Skeletal muscle tissue (tissue), 5 donors: ENCODE measurements around the gene PPP1R8. TPM values are rescaled to one million over a fixed set of nuclear protein-coding genes. Genes with fewer than 3 reads are reported as not detected.
A peak's percentile ranks its signal among the peaks of the same experiment; 100 is the strongest.

ENCODE experiments used
- H3K27ac ChIP-seq: one replicate; pipeline ENCODE4 v1.7.0; 2013; ENCODE audit warnings: mild to moderate bottlenecking, low read depth, low read length, inconsistent platforms
- H3K27me3 ChIP-seq, 3 donors: one replicate each; pipeline ENCODE4 v1.7.0; 2013; ENCODE audit warnings: low read length in 3 of 3; ENCODE audit not compliant: control insufficient read depth in 3 of 3, insufficient read depth in 3 of 3
- H3K36me3 ChIP-seq, 3 donors: one replicate each; pipeline ENCODE4 v1.7.0; 2013; ENCODE audit warnings: low read length in 3 of 3; ENCODE audit not compliant: control insufficient read depth in 3 of 3, insufficient read depth in 3 of 3
- H3K4me1 ChIP-seq, 3 donors: one replicate each; pipeline ENCODE4 v1.7.0; 2013; ENCODE audit warnings: low read length in 3 of 3, mild to moderate bottlenecking in 3 of 3; ENCODE audit not compliant: control insufficient read depth in 3 of 3, insufficient read depth in 3 of 3
- H3K4me3 ChIP-seq, 3 donors: one replicate each; pipeline ENCODE4 v1.7.0; 2013; ENCODE audit warnings: low read length in 3 of 3
- H3K9ac ChIP-seq, 3 donors: one replicate each; pipeline ENCODE4 v1.7.0; 2013; ENCODE audit warnings: low read length in 3 of 3, mild to moderate bottlenecking in 3 of 3, moderate library complexity in 2 of 3, low read depth in 1 of 3
- H3K9me3 ChIP-seq, 3 donors: one replicate each; pipeline ENCODE4 v1.7.0; 2013; ENCODE audit warnings: low read length in 3 of 3; ENCODE audit not compliant: control insufficient read depth in 3 of 3
- small RNA-seq: library from RNA; depleted of rRNA; stranded (forward); fragments of <200 nt; gene quantifications from one replicate; pipeline ENCODE3, GENCODE V24; 2014
- total RNA-seq: library from RNA; depleted of rRNA; stranded (reverse); fragments of >200 nt; gene quantifications from one replicate; pipeline ENCODE4 v1.2.3, GENCODE V29; 2014
- donor health status: Osteomylitis.

Gene PPP1R8
- total RNA-seq, 1 donor from 2014 or later: 42.3 TPM

GRCh38 chr1:27886744-27887143 lies 56.2 kb downstream of the PPP1R8 start:
- H3K4me3 ChIP-seq: no peak overlapping the region
- no peak overlapping the region for H3K9ac ChIP-seq
- peaks cover 0 to 10% (median 0%) of the 10 kb centered on the region in 3 donors for H3K4me1 ChIP-seq
- no peak overlapping the region for H3K27ac ChIP-seq
- peaks cover 10 to 13% (median 10%) of the 10 kb centered on the region in 3 donors for H3K36me3 ChIP-seq
- no peaks in the 10 kb centered on the region for H3K27me3 ChIP-seq
- no peaks in the 10 kb centered on the region for H3K9me3 ChIP-seq

- no peak overlapping the region for H3K4me3 ChIP-seq
- H3K4me1 ChIP-seq: peaks cover 0 to 10% (median 0%) of the 10 kb centered on the region in 3 donors
- H3K9me3 ChIP-seq: no peaks in the 10 kb centered on the region
- peaks cover 16 to 20% (median 16%) of the 10 kb centered on the region in 3 donors for H3K36me3 ChIP-seq
- H3K27ac ChIP-seq: no peak overlapping the region
- H3K27me3 ChIP-seq: no peaks in the 10 kb centered on the region
- H3K9ac ChIP-seq: no peak overlapping the region
Measured at GRCh38 chr1:27887215-27888021, 56.8 kb downstream of the PPP1R8 start.

- Histone ChIP-seq H3K9me3 (no peaks in the 10 kb centered on the region), H3K4me3 (no peak overlapping the region), H3K27me3 (no peaks in the 10 kb centered on the region), H3K9ac (no peak overlapping the region), H3K4me1 (peaks cover 0 to 2% (median 0%) of the 10 kb centered on the region in 3 donors), H3K36me3 (peaks cover 34 to 39% (median 37%) of the 10 kb centered on the region in 3 donors), H3K27ac (no peak overlapping the region)
Measured at GRCh38 chr1:27889506-27889905, 58.9 kb downstream of the PPP1R8 start.

GRCh38 chr1:27891196-27891889 lies 60.8 kb downstream of the PPP1R8 start:
- peak overlapping the region; percentile 32 for H3K27ac ChIP-seq
- peaks cover 43 to 54% (median 52%) of the 10 kb centered on the region in 3 donors for H3K36me3 ChIP-seq
- H3K9me3 ChIP-seq: no peaks in the 10 kb centered on the region
- H3K4me3 ChIP-seq: no peak overlapping the region
- H3K4me1 ChIP-seq: no peaks in the 10 kb centered on the region
- H3K9ac ChIP-seq: no peak overlapping the region
- no peaks in the 10 kb centered on the region for H3K27me3 ChIP-seq

- Histone ChIP-seq H3K9me3 (no peaks in the 10 kb centered on the region), H3K4me1 (no peaks in the 10 kb centered on the region), H3K27ac (no peak overlapping the region), H3K36me3 (peaks cover 49 to 64% (median 60%) of the 10 kb centered on the region in 3 donors), H3K4me3 (no peak overlapping the region), H3K9ac (no peak overlapping the region), H3K27me3 (no peaks in the 10 kb centered on the region)
Measured at GRCh38 chr1:27894521-27894920, 63.9 kb downstream of the PPP1R8 start.

Small RNA genes within 50 kb of the gene (small RNA-seq; reads per million reads assigned to genes)
- gene RNU6-1245P: not detected
- 6.2 reads per million, percentile 91 among the genes with 10 or more reads in this experiment for gene SCARNA1

Other genes with a start within 250 kb of the PPP1R8 start
- 19.8 TPM for gene AHDC1, start 226.6 kb upstream of the PPP1R8 start, total RNA-seq
- 2.6 TPM for gene FGR, start 195.6 kb upstream of the PPP1R8 start, total RNA-seq
- 90.8 TPM for gene IFI6, start 158.6 kb upstream of the PPP1R8 start, total RNA-seq
- 21.9 TPM for gene FAM76A, start 104.8 kb upstream of the PPP1R8 start, total RNA-seq
- 39.1 TPM for gene STX12, start 57.6 kb upstream of the PPP1R8 start, total RNA-seq
- gene THEMIS2, start 41.8 kb downstream of the PPP1R8 start, total RNA-seq: 4.7 TPM
- 83.0 TPM for gene RPA2, start 83.8 kb downstream of the PPP1R8 start, total RNA-seq
- not detected for gene SMPDL3B, start 104.2 kb downstream of the PPP1R8 start, total RNA-seq
- 2.6 TPM for gene XKR8, start 129.2 kb downstream of the PPP1R8 start, total RNA-seq